Right lobe of liver (tissue), 6 donors: Measurements from ENCODE around the gene KIFC1. TPM values are rescaled to one million over a fixed set of nuclear protein-coding genes. Genes with fewer than 3 reads are reported as not detected.

ENCODE experiments used
- ATAC-seq, 4 donors: fragments of 200-7000 bp; cut with Tn5 transposase; one replicate each; pipeline ENCODE4 v1.9.1; 2020; ENCODE audit warnings: mild to moderate bottlenecking in 4 of 4, moderate library complexity in 4 of 4
- DNase-seq, 3 donors: peaks; one replicate each; pipeline ENCODE4 v3.0.0-alpha.2; 2020
- H3K27ac ChIP-seq, 3 donors: fragments of 200-600 bp; one replicate each; pipeline ENCODE4 v1.8.0; 2022
- H3K27me3 ChIP-seq, 2 donors: fragments of 200-600 bp; one replicate each; pipeline ENCODE4 v1.8.0; 2022
- H3K36me3 ChIP-seq, 4 donors: fragments of 200-600 bp; sonication (generic) in 1 of 4; one replicate each; pipeline versions ENCODE4 v1.5.1 to v1.8.0; 2017 to 2022; ENCODE audit warnings: control low read depth in 1 of 4
- H3K4me1 ChIP-seq, 4 donors: fragments of 200-600 bp; sonication (generic) in 1 of 4; one replicate each; pipeline versions ENCODE4 v1.5.1 to v1.8.0; 2017 to 2022; ENCODE audit warnings: control low read depth in 1 of 4
- H3K4me3 ChIP-seq, 3 donors: fragments of 200-600 bp; one replicate each; pipeline ENCODE4 v1.8.0; 2022
- H3K9me3 ChIP-seq, 4 donors: fragments of 200-600 bp; sonication (generic) in 1 of 4; one replicate each; pipeline versions ENCODE4 v1.5.1 to v1.8.0; 2017 to 2022; ENCODE audit warnings: control low read depth in 1 of 4
- CTCF ChIP-seq, 4 donors: fragments of 200-600 bp in 3 of 4; fragments of 450-650 bp in 1 of 4; IDR thresholded peaks; one replicate each; pipeline versions ENCODE4 v1.5.1 to v1.8.0; 2016 to 2022; ENCODE audit warnings: antibody characterized with exemption in 4 of 4, mild to moderate bottlenecking in 2 of 4
- POLR2A ChIP-seq: fragments of 450-650 bp; IDR thresholded peaks from one replicate; pipeline ENCODE4 v1.6.1; 2017; ENCODE audit warnings: antibody characterized with exemption, mild to moderate bottlenecking
- WGBS: methylation state at CpG from one replicate; pipeline ENCODE4 v1.1.6; 2018; ENCODE audit warnings: low coverage, low lambda C conversion rate; ENCODE audit not compliant: insufficient coverage; ENCODE audit errors: missing lambda C conversion rate; 5-methylcytosine and 5-hydroxymethylcytosine counted together
- intact Hi-C, 2 donors: fragments of 100-400 bp; cut with DNase I; formaldehyde crosslinking; loops; one replicate each; pipeline versions ENCODE4 v1.11.2 to v1.14.1; 2022
- total RNA-seq, 6 experiments: library from RNA; depleted of rRNA in 2 of 6; stranded (reverse); fragments of >200 nt in 2 of 6; fragmentation: NEBNext Ultra II Directional in 3 of 6; extraction: Animal tissue kit (Norgen Biotek cat#: 25700) in 3 of 6; gene quantifications; one replicate each; pipeline versions ENCODE4 v1.1.0 to v1.2.4, GENCODE V29; 2016 to 2023
- donor health status: DM: no; HTN: yes; CAD: no.
- donor health status: DM: no; HTN: no; CAD: no.
- donor health status: DM: no; HTN: no; CAD: no.
- donor health status: DM: no; HTN: yes; CAD: no.
- donor health status: DM: no; HTN: yes; CAD: no.

KIFC1 gene
- total RNA-seq, 6 experiments from 2014 or later: 0.29 to 4.4 (median 1.3) TPM; not detected in 1

GRCh38 chr6:33453393-33454008 lies 61.9 kb downstream of the KIFC1 start:
- H3K4me1 ChIP-seq: peaks cover 0 to 5% (median 0%) of the 10 kb centered on the region in 4 donors
- peak overlapping the region in 2 of 3 donors; percentile 25 to 58 for H3K27ac ChIP-seq
- no peaks in the 10 kb centered on the region for H3K9me3 ChIP-seq
- no peaks in the 10 kb centered on the region for H3K27me3 ChIP-seq
- intact Hi-C loops: no loop called here
- DNase-seq: no peak
- H3K4me3 ChIP-seq: peak overlapping the region; percentile 79 to 93 (median 90)
- no peaks in the 10 kb centered on the region for H3K36me3 ChIP-seq
- TF ChIP-seq CTCF (IDR thresholded peaks at IDR 0.05) (no peak), POLR2A (no peak)
- no peak for ATAC-seq
- 7% methylated on average over 12 of the region's 12 CpGs for WGBS

- intact Hi-C loops: no loop called here
- peak; percentile 97 for DNase-seq
- TF ChIP-seq CTCF (IDR thresholded peaks at IDR 0.05) (peak in 1 of 4 donors; percentile 6), POLR2A (peak; percentile 91)
- ATAC-seq: peak; percentile 98 to 100 (median 99)
- Histone ChIP-seq H3K36me3 (no peaks in the 10 kb centered on the region), H3K27me3 (no peaks in the 10 kb centered on the region), H3K4me1 (peaks cover 0 to 5% (median 0%) of the 10 kb centered on the region in 4 donors), H3K27ac (peak within 1 kb of the TSS; percentile 25 to 58 (median 58)), H3K9me3 (no peaks in the 10 kb centered on the region), H3K4me3 (peak within 1 kb of the TSS; percentile 79 to 93 (median 90))
- 0% methylated on average over 10 of the region's 65 CpGs for WGBS
Measured at GRCh38 chr6:33454009-33454946, 62.7 kb downstream of the KIFC1 start, which contains the start of gene ZBTB9. Gene ZBTB9, plus strand, starts transcription at chr6:33454576. Its CDS starts 525 bp downstream, at chr6:33455101.

- Histone ChIP-seq H3K4me1 (peaks cover 0 to 5% (median 0%) of the 10 kb centered on the region in 4 donors), H3K36me3 (no peaks in the 10 kb centered on the region), H3K27me3 (no peaks in the 10 kb centered on the region), H3K4me3 (peak overlapping the region; percentile 79 to 93 (median 90)), H3K27ac (no peak overlapping the region), H3K9me3 (no peaks in the 10 kb centered on the region)
- WGBS: 44% methylated on average over 13 of the region's 16 CpGs
- DNase-seq (no peak), ATAC-seq (no peak)
- intact Hi-C loops: no loop called here
- no peak for TF ChIP-seq CTCF (IDR thresholded peaks at IDR 0.05)
- TF ChIP-seq POLR2A: no peak
Measured at GRCh38 chr6:33455051-33455450, 63.4 kb downstream of the KIFC1 start.

GRCh38 chr6:33456156-33456555 lies 64.5 kb downstream of the KIFC1 start:
- intact Hi-C loops: no loop called here
- DNase-seq: no peak

More at GRCh38 chr6:33456156-33456555, 64.5 kb downstream of the KIFC1 start:
- Histone ChIP-seq H3K36me3 (no peaks in the 10 kb centered on the region), H3K9me3 (no peaks in the 10 kb centered on the region), H3K4me1 (peaks cover 0 to 5% (median 0%) of the 10 kb centered on the region in 4 donors), H3K4me3 (no peak overlapping the region), H3K27me3 (no peaks in the 10 kb centered on the region), H3K27ac (no peak overlapping the region)
- ATAC-seq: no peak
- WGBS: 87% methylated on average over 3 of the region's 12 CpGs
- TF ChIP-seq CTCF (IDR thresholded peaks at IDR 0.05): no peak
- TF ChIP-seq POLR2A: no peak
